Neutrophil (primary cell): ENCODE data around the gene ITPR3.

Source experiments
- H3K27ac ChIP-seq: fragments of 200-600 bp; sonication (generic); 2 replicates; pipeline ENCODE4 v1.5.1; 2016; ENCODE audit warnings: mild to moderate bottlenecking, moderate library complexity
- H3K27me3 ChIP-seq: fragments of 200-600 bp; sonication (generic); 2 replicates; pipeline ENCODE4 v1.6.0; 2016; ENCODE audit warnings: mild to moderate bottlenecking
- H3K36me3 ChIP-seq: fragments of 200-600 bp; sonication (generic); 2 replicates; pipeline ENCODE4 v1.5.1; 2017
- H3K4me1 ChIP-seq, 2 experiments: fragments of 200-600 bp in 1 of 2; sonication (generic) in 1 of 2; 1 replicate in 1 of 2; 2 replicates in 1 of 2; pipeline versions ENCODE4 v1.5.1 to v1.6.1; 2013 to 2016; ENCODE audit warnings: low read depth in 1 of 2, low read length in 1 of 2, mild to moderate bottlenecking in 1 of 2, moderate library complexity in 1 of 2; ENCODE audit not compliant: control insufficient read depth in 1 of 2, insufficient read depth in 1 of 2
- H3K4me3 ChIP-seq, 2 experiments: fragments of 200-600 bp in 1 of 2; sonication (generic) in 1 of 2; 1 replicate in 1 of 2; 2 replicates in 1 of 2; pipeline ENCODE4 v1.5.1; 2013 to 2016; ENCODE audit warnings: low read depth in 1 of 2, low read length in 1 of 2, mild to moderate bottlenecking in 1 of 2, moderate library complexity in 1 of 2
- H3K9me3 ChIP-seq: fragments of 200-600 bp; sonication (generic); 2 replicates; pipeline ENCODE4 v1.5.1; 2016
- TF ChIP-seq, protein P1 (sequence below): fragments of 200-600 bp; sonication (generic); IDR thresholded peaks from 2 replicates; pipeline ENCODE4 v1.5.1; 2016; ENCODE audit warnings: antibody characterized with exemption

The ITPR3 gene

DNA sequence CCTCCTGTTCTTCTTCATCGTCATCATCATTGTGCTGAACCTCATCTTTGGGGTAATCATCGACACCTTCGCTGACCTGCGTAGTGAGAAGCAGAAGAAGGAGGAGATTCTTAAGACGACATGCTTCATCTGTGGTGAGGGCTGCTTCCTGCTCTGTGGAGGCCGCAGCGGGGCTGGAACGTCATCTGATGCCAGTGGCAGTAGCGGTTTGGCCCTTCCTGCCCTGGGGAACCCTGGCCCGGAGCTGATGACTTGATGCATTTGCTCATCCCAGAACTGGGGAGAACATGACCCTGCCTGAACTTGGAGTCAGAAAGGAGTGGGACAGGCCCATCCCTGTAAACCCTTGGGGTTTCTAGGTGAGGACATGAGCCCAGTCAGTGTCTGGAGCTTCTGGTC, 71.6 kb downstream of the ITPR3 start:
- Histone ChIP-seq H3K4me3 (no peak overlapping the region), H3K36me3 (peaks cover 18% of the 10 kb centered on the region), H3K4me1 (no peaks in the 10 kb centered on the region), H3K27me3 (no peaks in the 10 kb centered on the region), H3K27ac (no peak overlapping the region), H3K9me3 (no peaks in the 10 kb centered on the region)
- TF ChIP-seq, protein P1, sequence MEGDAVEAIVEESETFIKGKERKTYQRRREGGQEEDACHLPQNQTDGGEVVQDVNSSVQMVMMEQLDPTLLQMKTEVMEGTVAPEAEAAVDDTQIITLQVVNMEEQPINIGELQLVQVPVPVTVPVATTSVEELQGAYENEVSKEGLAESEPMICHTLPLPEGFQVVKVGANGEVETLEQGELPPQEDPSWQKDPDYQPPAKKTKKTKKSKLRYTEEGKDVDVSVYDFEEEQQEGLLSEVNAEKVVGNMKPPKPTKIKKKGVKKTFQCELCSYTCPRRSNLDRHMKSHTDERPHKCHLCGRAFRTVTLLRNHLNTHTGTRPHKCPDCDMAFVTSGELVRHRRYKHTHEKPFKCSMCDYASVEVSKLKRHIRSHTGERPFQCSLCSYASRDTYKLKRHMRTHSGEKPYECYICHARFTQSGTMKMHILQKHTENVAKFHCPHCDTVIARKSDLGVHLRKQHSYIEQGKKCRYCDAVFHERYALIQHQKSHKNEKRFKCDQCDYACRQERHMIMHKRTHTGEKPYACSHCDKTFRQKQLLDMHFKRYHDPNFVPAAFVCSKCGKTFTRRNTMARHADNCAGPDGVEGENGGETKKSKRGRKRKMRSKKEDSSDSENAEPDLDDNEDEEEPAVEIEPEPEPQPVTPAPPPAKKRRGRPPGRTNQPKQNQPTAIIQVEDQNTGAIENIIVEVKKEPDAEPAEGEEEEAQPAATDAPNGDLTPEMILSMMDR = no peak

DNA sequence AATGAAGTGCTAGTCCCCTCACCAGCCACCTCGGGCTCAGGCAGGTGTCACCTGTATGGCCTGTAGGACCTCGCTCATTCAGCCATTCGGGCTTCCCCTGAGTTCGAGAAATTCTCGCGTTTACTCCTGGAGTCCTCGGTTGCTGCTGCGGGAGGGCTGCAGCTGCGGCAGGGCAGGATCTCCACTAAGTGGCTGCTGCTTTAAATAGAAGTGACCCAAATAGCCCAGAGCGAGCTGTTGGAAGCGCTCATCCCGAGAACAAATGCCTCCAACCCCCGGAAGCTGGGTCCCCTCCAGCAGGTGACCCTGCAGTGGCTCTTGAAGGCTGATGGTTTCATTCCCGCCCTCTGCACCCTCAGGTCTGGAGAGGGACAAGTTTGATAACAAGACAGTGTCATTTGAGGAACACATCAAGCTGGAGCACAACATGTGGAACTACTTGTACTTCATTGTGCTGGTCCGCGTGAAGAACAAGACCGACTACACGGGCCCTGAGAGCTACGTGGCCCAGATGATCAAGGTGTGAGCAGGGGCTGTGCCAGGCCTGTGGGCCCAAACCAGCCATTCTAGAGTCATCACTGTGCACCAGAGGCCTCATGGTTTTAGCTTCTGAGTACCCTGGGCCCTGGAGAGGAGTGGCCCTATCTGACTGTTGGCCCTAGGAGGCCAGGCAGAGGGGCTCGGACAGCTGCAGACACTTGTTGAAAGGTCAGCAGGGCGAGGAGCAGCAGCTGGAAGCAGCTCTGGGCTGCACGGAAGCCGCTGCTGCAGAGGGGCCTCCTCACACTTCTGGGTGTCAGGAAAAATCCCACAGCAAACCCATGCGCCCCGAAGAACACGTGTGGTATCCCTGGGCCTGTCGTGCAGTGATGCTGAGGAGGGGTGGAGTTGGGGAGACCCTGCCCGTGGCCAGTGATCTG, 72.3 kb downstream of the ITPR3 start:
- no peaks in the 10 kb centered on the region for H3K9me3 ChIP-seq
- TF ChIP-seq, protein P1 = no peak
- no peaks in the 10 kb centered on the region for H3K27me3 ChIP-seq
- H3K36me3 ChIP-seq = peaks cover 18% of the 10 kb centered on the region
- H3K4me1 ChIP-seq = no peaks in the 10 kb centered on the region
- H3K4me3 ChIP-seq = no peak overlapping the region
- H3K27ac ChIP-seq = no peak overlapping the region

DNA sequence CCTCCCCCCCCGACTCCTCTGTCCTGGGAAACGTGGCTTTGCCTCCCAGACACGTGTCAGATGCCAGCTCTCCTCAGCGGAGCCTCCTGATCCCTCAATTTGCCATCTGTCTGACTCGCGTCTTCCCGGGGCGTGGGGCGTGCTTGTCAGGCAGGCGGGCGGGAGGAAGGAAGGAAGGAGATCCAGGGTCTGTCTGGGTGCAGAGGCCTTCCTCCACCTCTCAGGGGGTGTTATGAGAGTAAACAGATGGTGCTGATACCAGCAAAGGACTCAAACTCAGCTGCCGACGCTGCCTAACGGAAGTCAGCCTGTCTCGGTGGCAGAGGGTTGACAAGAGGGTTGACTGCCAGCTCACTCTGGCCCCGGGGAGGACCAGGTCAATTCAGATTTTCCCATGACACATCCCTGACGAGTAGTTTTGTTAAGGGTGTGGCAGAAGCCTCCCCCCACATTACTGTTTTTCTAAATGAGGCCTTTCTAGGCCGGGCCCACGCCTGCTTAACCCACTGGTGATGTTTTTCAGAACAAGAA, 73.3 kb downstream of the ITPR3 start:
- Histone ChIP-seq H3K27ac (no peak overlapping the region), H3K27me3 (no peaks in the 10 kb centered on the region), H3K4me1 (no peaks in the 10 kb centered on the region), H3K4me3 (no peak overlapping the region), H3K9me3 (no peaks in the 10 kb centered on the region), H3K36me3 (peaks cover 18% of the 10 kb centered on the region)
- TF ChIP-seq, protein P1 = no peak

DNA sequence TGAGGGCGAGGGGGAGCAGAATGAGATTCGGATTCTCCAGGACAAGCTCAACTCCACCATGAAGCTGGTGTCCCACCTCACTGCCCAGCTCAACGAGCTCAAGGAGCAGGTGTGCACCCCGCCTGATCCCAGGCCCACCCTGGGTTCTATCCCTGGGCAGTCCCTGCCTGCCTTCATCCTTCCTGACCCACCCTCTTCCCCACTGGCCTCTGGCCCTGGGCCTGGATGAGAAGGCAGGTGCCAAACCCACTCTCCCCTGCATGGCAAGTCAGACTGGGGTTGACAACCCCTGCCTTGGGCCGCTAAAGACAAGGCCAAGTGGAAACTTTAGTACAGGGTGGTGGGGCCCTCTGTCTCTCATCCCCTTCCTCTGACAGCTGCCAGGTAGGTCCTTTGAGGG, 73.9 kb downstream of the ITPR3 start:
- Histone ChIP-seq H3K27ac (no peak overlapping the region), H3K4me3 (no peak overlapping the region), H3K4me1 (no peaks in the 10 kb centered on the region), H3K27me3 (no peaks in the 10 kb centered on the region), H3K9me3 (no peaks in the 10 kb centered on the region), H3K36me3 (peaks cover 18% of the 10 kb centered on the region)
- TF ChIP-seq, protein P1 = no peak

DNA sequence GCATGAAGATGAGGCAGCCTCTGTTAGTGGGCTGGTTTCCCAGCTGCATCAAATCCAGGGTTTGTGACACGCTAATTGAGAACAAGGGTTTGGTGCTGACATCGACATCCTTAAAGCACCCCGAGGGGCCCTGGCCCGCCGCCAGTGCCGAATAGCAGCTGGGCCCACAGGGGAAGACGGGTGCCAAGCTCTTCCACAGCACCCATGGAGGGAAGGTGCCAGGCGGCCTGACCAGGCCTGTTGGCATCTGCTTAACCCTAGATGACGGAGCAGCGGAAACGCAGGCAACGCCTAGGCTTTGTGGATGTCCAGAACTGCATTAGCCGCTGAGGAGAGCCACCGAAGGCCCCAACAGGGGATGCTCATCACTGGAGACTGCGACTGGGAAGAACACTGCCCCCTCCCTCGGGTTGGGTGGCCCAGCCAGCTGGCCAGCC, 74.3 kb downstream of the ITPR3 start:
- H3K36me3 ChIP-seq = peaks cover 18% of the 10 kb centered on the region
- no peaks in the 10 kb centered on the region for H3K4me1 ChIP-seq
- H3K27me3 ChIP-seq = no peaks in the 10 kb centered on the region
- H3K9me3 ChIP-seq = no peaks in the 10 kb centered on the region
- no peak overlapping the region for H3K27ac ChIP-seq
- TF ChIP-seq, protein P1 = no peak
- no peak overlapping the region for H3K4me3 ChIP-seq
